ENCODE data around the gene TSPAN33. TPM values are rescaled to one million over a fixed set of nuclear protein-coding genes. Genes with fewer than 3 reads are reported as not detected.
A peak's percentile ranks its signal among the peaks of the same experiment; 100 is the strongest.

Gene TSPAN33
- total and polyA plus RNA-seq, 2 of the 13 experiments (the other 11 are each of a cell fraction or from before 2014, with no cell fraction given) = 15.3 to 16.5 TPM

GRCh38 chr7:129188372-129188891 is 43.9 kb downstream of the TSPAN33 start, which contains the start of gene SMO (continued):
- TF ChIP-seq RNF219 (CRISPR knock-in tag; IDR thresholded peaks at IDR 0.05) = no peak
- no peak for TF ChIP-seq HES4 (CRISPR knock-in tag; IDR thresholded peaks at IDR 0.05; ENCODE audit: borderline replicate concordance)
- no peak for TF ChIP-seq MAFG (CRISPR knock-in tag; IDR thresholded peaks at IDR 0.05)
- TF ChIP-seq ZNF354B (CRISPR knock-in tag; IDR thresholded peaks at IDR 0.05) = no peak
- TF ChIP-seq SP4 (CRISPR knock-in tag; IDR thresholded peaks at IDR 0.05) = peak; percentile 51; the same call in 1 of the 2 replicates
- TF ChIP-seq DBP (CRISPR knock-in tag; IDR thresholded peaks at IDR 0.05; ENCODE audit: not compliant biosample characterization) = no peak
- peak; percentile 35 for TF ChIP-seq YY1 (IDR thresholded peaks at IDR 0.05; ENCODE audit: insufficient read depth, insufficient replicate concordance, low read depth, low read length)
- TF ChIP-seq GTF3A (CRISPR knock-in tag; conservative IDR thresholded peaks at IDR 0.05) = no peak
- TF ChIP-seq ZHX2 (IDR thresholded peaks at IDR 0.05; ENCODE audit: low read depth) = no peak
- no peak for TF ChIP-seq ZHX2 (CRISPR knock-in tag; IDR thresholded peaks at IDR 0.05; ENCODE audit: borderline replicate concordance)
- no peak for TF ChIP-seq NRL (CRISPR knock-in tag; IDR thresholded peaks at IDR 0.05; ENCODE audit: borderline replicate concordance)
- peak; percentile 61; the same call in 1 of the 2 replicates for TF ChIP-seq FOXK1 (CRISPR knock-in tag; IDR thresholded peaks at IDR 0.05; ENCODE audit: borderline replicate concordance, low read depth)
- TF ChIP-seq ZNF441 (CRISPR knock-in tag; IDR thresholded peaks at IDR 0.05; ENCODE audit: borderline replicate concordance) = no peak
- no peak for TF ChIP-seq MTERF4 (CRISPR knock-in tag; IDR thresholded peaks at IDR 0.05)
- TF ChIP-seq SRSF4 (IDR thresholded peaks at IDR 0.05; ENCODE audit: low read depth, low read length, poor library complexity, severe bottlenecking) = no peak
- 0 out of 2 replicates have a peak, but pooled peaks have one; percentile 31 for TF ChIP-seq ZNF614 (CRISPR knock-in tag; IDR thresholded peaks at IDR 0.05; ENCODE audit: borderline replicate concordance)
- TF ChIP-seq FLYWCH1 (CRISPR knock-in tag; IDR thresholded peaks at IDR 0.05) = no peak
- TF ChIP-seq HBP1 (CRISPR knock-in tag; IDR thresholded peaks at IDR 0.05; ENCODE audit: low read depth) = no peak

Data from HepG2 (cell line).